Measurements from ENCODE around the gene RGS6.

GRCh38 chr14:72419226-72419775 is 487.1 kb downstream of the RGS6 start:
- TF ChIP-seq CTCF (IDR thresholded peaks at IDR 0.05): no peak
- no peak for TF ChIP-seq POLR2AphosphoS5 (IDR thresholded peaks at IDR 0.05)
- TF ChIP-seq EP300 (IDR thresholded peaks at IDR 0.05): no peak
- TF ChIP-seq POLR2A (IDR thresholded peaks at IDR 0.05): no peak
